Stimulated activated CD8-positive, alpha-beta memory T cell treated with anti-CD3 and anti-CD28 coated beads, Interleukin-4, amount 100 ng/mL, for 48 hours (primary cell): ENCODE data around the gene RAD51B.

Source experiments
- DNase-seq: peaks from one replicate; pipeline ENCODE4 v3.0.0-alpha.2; 2020

RAD51B gene

GRCh38 chr14:68672609-68673285 lies 853.2 kb downstream of the RAD51B start:
- DNase-seq: no peak

- no peak for DNase-seq
Observed at GRCh38 chr14:68673464-68673863, 853.9 kb downstream of the RAD51B start.

- DNase-seq: no peak
Observed at GRCh38 chr14:68674538-68675232, 855.1 kb downstream of the RAD51B start.

- no peak for DNase-seq
Observed at GRCh38 chr14:68675233-68675577, 855.6 kb downstream of the RAD51B start.

GRCh38 chr14:68676511-68676943 lies 856.9 kb downstream of the RAD51B start:
- DNase-seq: no peak

- DNase-seq: no peak
Observed at GRCh38 chr14:68677476-68677875, 857.9 kb downstream of the RAD51B start.

- DNase-seq: no peak
Observed at GRCh38 chr14:68677901-68678300, 858.3 kb downstream of the RAD51B start.

- no peak for DNase-seq
Observed at GRCh38 chr14:68678471-68678870, 858.9 kb downstream of the RAD51B start.

- DNase-seq: no peak
Observed at GRCh38 chr14:68679301-68679700, 859.7 kb downstream of the RAD51B start.

GRCh38 chr14:68679746-68680467 lies 860.3 kb downstream of the RAD51B start:
- no peak for DNase-seq

- no peak for DNase-seq
Observed at GRCh38 chr14:68680541-68681051, 861.0 kb downstream of the RAD51B start.

- DNase-seq: no peak
Observed at GRCh38 chr14:68681256-68682011, 861.9 kb downstream of the RAD51B start.

- DNase-seq: no peak
Observed at GRCh38 chr14:68682166-68683103, 862.9 kb downstream of the RAD51B start.

- DNase-seq: no peak
Observed at GRCh38 chr14:68683326-68683725, 863.7 kb downstream of the RAD51B start.

- DNase-seq: no peak
Observed at GRCh38 chr14:68684466-68685418, 865.2 kb downstream of the RAD51B start.

GRCh38 chr14:68685419-68686204 lies 866.0 kb downstream of the RAD51B start:
- peak; percentile 78 for DNase-seq

GRCh38 chr14:68686205-68686465 lies 866.6 kb downstream of the RAD51B start:
- DNase-seq: no peak

- DNase-seq: no peak
Observed at GRCh38 chr14:68686724-68687123, 867.1 kb downstream of the RAD51B start.

GRCh38 chr14:68687746-68688145 lies 868.2 kb downstream of the RAD51B start:
- no peak for DNase-seq

- no peak for DNase-seq
Observed at GRCh38 chr14:68688872-68689371, 869.3 kb downstream of the RAD51B start.
